Adrenal gland (tissue), 5 donors: Measurements from ENCODE around the gene ITGA11.

Experiments
- POLR2A ChIP-seq, 2 donors: fragments of 450-650 bp; IDR thresholded peaks; one replicate each; pipeline ENCODE4 v1.6.1; 2017; ENCODE audit warnings: antibody characterized with exemption in 2 of 2, mild to moderate bottlenecking in 2 of 2, moderate library complexity in 1 of 2
- TF ChIP-seq, protein P1 (sequence below), 6 experiments: fragments of 450-650 bp in 4 of 6; fragments of 200-600 bp in 2 of 6; sonication (generic) in 1 of 6; IDR thresholded peaks; 1 replicate in 5 of 6; 2 replicates in 1 of 6; pipeline versions ENCODE4 v1.5.1 to v1.8.0; 2016 to 2021; ENCODE audit warnings: antibody characterized with exemption in 6 of 6, mild to moderate bottlenecking in 2 of 6, moderate library complexity in 1 of 6
- donor health status: DM: no; HTN: no; CAD: no.

DNA sequence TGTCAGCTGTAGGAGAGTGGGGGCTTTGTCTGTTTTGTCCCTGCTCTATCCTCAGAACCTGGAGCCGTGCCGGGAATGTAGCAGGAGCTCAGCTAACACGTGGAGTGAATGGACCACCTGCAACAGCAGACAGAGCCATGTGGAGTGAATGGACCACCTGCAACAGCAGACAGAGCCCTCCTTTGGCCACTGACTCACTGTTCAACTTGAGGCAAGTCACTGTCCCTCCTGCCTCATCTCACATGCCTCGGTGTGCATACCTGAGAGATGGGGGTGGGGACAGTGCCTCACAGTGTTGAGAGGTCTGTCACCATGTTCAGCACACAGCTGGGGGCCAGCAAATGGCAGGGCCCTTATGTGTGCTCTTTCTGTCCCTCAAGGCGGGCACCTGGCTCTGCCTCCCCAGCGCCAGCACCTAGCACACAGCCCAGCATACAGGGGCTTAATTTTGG is 126.5 kb downstream of the ITGA11 start:
- TF ChIP-seq, protein P1, sequence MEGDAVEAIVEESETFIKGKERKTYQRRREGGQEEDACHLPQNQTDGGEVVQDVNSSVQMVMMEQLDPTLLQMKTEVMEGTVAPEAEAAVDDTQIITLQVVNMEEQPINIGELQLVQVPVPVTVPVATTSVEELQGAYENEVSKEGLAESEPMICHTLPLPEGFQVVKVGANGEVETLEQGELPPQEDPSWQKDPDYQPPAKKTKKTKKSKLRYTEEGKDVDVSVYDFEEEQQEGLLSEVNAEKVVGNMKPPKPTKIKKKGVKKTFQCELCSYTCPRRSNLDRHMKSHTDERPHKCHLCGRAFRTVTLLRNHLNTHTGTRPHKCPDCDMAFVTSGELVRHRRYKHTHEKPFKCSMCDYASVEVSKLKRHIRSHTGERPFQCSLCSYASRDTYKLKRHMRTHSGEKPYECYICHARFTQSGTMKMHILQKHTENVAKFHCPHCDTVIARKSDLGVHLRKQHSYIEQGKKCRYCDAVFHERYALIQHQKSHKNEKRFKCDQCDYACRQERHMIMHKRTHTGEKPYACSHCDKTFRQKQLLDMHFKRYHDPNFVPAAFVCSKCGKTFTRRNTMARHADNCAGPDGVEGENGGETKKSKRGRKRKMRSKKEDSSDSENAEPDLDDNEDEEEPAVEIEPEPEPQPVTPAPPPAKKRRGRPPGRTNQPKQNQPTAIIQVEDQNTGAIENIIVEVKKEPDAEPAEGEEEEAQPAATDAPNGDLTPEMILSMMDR (IDR thresholded peaks at IDR 0.05), result no peak
- TF ChIP-seq POLR2A (IDR thresholded peaks at IDR 0.05), result no peak
